Breast epithelium (tissue), 3 donors: Measurements from ENCODE around the gene PALM3.
"Not testable (repeated sequence)": the region's sequence is repeated elsewhere in the genome, so short reads cannot be mapped to it uniquely, and the experiment has no call there.

Experiments
- POLR2A ChIP-seq: fragments of 450-650 bp; IDR thresholded peaks from one replicate; pipeline ENCODE4 v1.6.1; 2016; ENCODE audit warnings: antibody characterized with exemption, mild to moderate bottlenecking, moderate library complexity
- POLR2AphosphoS5 ChIP-seq, 3 donors: sonication (generic); formaldehyde crosslinking; IDR thresholded peaks; one replicate each; pipeline ENCODE4 v1.6.1; 2017; ENCODE audit warnings: antibody characterized with exemption in 3 of 3
- TF ChIP-seq, protein P1 (sequence below), 3 donors: fragments of 450-650 bp; IDR thresholded peaks; one replicate each; pipeline ENCODE4 v1.5.1; 2016 to 2017; ENCODE audit warnings: antibody characterized with exemption in 3 of 3, mild to moderate bottlenecking in 3 of 3, moderate library complexity in 3 of 3

DNA sequence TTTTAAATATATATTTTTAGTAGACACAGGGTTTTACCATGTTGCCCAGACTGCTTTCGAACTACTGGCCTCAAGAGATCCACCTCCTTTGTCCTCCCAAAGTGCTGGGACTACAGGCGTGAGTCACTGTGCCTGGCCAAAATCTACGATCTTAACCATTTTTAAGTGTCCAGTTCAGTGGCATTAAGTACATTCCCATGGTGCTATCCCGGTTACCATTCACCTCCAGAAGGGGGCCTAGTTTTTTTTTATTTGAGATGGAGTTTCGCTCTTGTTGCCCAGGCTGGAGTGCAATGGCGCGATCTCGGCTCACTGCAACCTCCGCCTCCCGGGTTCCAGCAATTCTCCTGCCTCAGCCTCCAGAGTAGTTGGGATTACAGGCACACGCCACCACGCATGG is 26.7 kb downstream of the PALM3 start:
- TF ChIP-seq, protein P1, sequence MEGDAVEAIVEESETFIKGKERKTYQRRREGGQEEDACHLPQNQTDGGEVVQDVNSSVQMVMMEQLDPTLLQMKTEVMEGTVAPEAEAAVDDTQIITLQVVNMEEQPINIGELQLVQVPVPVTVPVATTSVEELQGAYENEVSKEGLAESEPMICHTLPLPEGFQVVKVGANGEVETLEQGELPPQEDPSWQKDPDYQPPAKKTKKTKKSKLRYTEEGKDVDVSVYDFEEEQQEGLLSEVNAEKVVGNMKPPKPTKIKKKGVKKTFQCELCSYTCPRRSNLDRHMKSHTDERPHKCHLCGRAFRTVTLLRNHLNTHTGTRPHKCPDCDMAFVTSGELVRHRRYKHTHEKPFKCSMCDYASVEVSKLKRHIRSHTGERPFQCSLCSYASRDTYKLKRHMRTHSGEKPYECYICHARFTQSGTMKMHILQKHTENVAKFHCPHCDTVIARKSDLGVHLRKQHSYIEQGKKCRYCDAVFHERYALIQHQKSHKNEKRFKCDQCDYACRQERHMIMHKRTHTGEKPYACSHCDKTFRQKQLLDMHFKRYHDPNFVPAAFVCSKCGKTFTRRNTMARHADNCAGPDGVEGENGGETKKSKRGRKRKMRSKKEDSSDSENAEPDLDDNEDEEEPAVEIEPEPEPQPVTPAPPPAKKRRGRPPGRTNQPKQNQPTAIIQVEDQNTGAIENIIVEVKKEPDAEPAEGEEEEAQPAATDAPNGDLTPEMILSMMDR (IDR thresholded peaks at IDR 0.05), result not testable (repeated sequence)
- not testable (repeated sequence) for TF ChIP-seq POLR2A; POLR2AphosphoS5 (IDR thresholded peaks at IDR 0.05)
